CD4-positive, alpha-beta T cell treated with Interleukin-6 at 100 ng/mL for 8 hours (primary cell): ENCODE results near the gene YBEY.

Source experiments
- DNase-seq: peaks from one replicate; pipeline ENCODE4 v3.0.0-alpha.2; 2020; ENCODE audit warnings: mixed read lengths, low spot score

YBEY gene

GRCh38 chr21:46328151-46328550, 42.0 kb downstream of the YBEY start:
- no peak for DNase-seq

GRCh38 chr21:46329796-46330195, 43.7 kb downstream of the YBEY start:
- no peak for DNase-seq

- DNase-seq, result no peak
Measured at GRCh38 chr21:46334351-46335140, 48.4 kb downstream of the YBEY start.

GRCh38 chr21:46336603-46337002, 50.5 kb downstream of the YBEY start:
- DNase-seq, result no peak

- DNase-seq, result no peak
Measured at GRCh38 chr21:46340998-46341397, 54.9 kb downstream of the YBEY start.

GRCh38 chr21:46344219-46344915, 58.2 kb downstream of the YBEY start:
- DNase-seq, result no peak

GRCh38 chr21:46345861-46346260, 59.7 kb downstream of the YBEY start:
- DNase-seq, result no peak

GRCh38 chr21:46346296-46347202, 60.4 kb downstream of the YBEY start:
- no peak for DNase-seq

GRCh38 chr21:46347203-46347550, 61.0 kb downstream of the YBEY start:
- no peak for DNase-seq
